ENCODE results near the gene PPFIA4.

PPFIA4 gene

DNA sequence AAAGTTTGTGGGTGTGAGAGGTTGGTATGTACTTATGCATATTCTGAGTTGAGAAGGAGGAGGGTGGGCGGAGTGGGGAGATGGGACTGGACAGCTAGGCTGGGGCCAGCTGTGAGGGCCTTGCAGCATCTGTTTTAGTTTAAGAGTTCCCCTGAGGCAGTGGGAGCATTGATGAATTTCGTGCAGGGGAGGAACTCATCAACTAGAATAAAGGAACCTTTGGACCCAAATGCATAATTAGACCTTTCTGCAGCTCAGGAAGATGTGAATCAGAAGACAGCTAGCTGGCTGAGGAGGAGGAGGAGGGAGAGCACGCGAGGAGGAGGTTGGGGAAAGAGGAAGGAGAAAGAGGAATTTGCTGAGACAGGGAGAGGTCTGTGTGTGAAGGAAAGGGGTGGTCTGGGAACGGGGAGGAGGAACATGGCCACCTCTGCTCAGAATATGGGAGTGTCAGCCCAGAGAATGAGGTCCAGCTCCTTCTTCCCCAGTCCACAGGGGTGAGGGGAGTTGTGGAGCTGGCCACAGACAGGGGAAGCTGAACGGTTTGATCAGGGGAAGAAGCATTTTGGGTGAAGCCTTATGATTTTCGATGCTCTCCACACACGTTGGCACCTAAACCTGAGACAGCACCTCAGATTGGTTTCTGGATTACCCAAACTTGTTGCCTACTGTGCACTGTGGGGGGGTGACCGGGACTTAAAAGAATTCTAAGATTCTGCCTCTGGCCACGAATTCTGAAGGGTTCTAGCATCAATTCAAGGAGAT, 31.8 kb downstream of the PPFIA4 start:
- no peak for DNase-seq (ENCODE audit: low read depth in 2 of 2)

DNA sequence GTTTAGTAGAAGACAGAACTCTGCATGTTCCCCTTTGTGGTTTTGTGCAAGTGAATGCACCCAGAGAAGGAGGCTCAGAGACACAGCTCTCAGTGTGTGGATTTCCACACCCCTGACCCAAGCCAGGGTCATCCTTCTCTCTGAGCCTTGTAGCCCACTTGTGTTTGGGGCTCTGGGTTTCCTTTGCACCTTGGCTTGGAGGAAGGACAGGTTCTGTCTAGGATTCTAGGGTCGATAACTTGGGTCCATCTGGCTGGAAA, 32.3 kb downstream of the PPFIA4 start:
- no peak for DNase-seq (ENCODE audit: low read depth in 2 of 2)

DNA sequence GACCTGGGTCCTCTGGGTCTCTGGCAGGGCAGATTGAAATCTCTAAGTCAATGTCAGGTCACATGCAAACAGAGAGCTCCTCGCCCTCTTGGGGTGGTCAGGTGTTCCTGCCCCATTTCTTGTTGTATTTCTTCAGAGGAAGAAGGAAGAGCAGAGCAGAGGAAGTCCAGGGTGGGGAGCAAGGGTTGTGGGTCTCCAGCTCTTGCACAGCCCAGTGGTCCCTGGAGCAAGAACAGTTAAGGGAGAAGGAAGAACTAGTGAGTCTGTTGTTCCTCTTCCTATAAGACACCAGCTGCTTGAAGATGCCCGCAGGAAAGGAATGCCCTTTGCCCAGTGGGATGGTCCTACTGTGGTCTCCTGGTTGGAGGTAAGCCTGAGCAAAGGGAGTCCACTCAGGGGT, 33.2 kb downstream of the PPFIA4 start:
- no peak for DNase-seq (ENCODE audit: low read depth in 2 of 2)

DNA sequence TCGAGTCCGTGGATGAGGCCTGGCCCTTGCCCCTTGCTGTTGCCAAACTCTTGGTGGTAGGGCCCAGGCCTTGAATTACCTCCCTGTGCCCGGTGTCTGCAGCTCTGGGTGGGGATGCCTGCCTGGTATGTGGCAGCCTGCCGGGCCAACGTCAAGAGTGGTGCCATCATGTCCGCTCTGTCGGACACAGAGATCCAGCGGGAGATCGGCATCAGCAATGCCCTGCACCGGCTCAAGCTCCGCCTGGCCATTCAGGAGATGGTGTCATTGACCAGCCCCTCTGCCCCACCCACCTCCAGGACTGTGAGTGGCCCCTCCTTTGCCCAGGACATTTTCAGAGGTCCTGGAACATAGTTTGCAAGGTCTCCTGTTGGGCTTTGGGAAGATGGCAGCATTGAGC, 33.8 kb downstream of the PPFIA4 start:
- no peak for DNase-seq (ENCODE audit: low read depth in 2 of 2)

DNA sequence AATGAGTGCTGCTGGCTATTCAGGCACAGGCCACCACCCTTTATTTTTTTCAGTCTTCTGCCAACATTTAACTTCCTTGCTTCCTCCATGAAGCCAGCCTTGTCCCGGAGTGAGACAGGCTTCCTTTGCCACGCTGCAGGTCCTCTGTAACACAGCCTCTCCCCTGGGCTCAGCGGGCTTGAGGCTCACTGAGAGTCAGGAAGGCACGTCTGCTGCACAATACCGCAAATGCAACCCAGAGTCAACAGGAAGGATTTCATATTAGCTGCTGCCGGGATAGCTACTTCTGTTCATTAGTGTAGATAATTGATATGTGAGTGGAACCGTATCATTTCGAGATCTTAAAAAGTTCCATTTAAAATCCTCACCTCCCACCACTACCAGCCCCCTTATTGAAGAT, 37.0 kb downstream of the PPFIA4 start:
- DNase-seq (ENCODE audit: low read depth in 2 of 2): no peak

DNA sequence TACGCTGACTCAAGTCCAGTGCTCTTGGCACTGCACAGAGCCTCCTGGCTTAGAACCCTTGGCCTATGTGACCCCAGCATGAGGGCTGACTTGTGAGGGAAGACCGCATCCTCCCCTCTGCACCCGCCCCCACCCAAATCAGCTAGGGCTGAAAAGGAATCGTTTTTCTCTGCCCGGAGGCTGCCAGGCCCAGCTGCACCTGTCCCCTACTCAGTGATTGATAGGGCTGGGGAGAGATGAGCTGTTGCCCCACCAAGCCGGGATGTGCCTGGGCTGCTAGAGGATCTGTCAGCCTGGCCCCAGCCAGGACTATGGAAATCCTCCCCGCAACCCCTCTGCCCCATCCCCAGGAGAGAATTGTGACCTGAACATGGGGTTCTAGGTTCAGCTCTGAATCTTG, 38.9 kb downstream of the PPFIA4 start:
- no peak for DNase-seq (ENCODE audit: low read depth in 2 of 2)

DNA sequence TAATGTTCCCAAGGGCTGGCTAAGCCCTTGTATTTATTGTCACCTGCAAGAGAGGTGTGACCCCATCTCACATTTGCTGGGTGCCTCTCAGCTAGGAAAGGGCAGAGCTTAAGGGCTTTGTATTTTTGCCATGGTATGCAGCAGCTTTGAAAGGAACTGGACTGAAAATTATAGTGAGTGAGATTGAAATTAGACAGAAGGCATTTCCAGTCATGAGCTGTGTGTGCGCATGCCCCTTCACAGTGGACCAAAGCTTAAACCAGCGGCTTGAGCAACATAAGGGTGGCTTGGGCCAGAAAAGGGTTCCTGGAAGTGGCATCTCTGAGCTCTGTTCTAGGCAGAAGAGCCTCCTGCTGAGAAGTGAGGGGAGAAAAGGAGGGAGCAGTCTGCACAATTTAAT, 39.7 kb downstream of the PPFIA4 start:
- DNase-seq (ENCODE audit: low read depth in 2 of 2): no peak

DNA sequence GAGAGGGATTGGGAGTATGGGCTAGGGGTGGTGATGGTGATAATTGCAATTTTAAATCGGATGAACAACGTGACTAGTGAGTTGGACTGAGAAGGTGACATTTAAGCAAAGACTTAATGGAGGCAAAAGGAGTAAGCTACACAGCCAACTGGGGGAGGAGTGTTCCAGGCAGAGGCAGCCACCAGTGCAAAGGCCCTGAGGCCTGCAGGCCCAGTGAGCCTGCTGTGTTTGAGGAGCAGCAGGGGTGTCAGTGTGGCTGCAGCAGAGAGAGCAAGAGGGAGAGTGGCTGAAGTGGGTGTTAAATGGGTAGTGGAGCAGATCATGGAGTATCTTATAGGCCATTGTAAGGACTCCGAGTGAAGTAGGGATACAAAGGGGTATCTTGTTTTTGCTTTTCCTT, 40.7 kb downstream of the PPFIA4 start:
- DNase-seq (ENCODE audit: low read depth in 2 of 2): no peak

DNA sequence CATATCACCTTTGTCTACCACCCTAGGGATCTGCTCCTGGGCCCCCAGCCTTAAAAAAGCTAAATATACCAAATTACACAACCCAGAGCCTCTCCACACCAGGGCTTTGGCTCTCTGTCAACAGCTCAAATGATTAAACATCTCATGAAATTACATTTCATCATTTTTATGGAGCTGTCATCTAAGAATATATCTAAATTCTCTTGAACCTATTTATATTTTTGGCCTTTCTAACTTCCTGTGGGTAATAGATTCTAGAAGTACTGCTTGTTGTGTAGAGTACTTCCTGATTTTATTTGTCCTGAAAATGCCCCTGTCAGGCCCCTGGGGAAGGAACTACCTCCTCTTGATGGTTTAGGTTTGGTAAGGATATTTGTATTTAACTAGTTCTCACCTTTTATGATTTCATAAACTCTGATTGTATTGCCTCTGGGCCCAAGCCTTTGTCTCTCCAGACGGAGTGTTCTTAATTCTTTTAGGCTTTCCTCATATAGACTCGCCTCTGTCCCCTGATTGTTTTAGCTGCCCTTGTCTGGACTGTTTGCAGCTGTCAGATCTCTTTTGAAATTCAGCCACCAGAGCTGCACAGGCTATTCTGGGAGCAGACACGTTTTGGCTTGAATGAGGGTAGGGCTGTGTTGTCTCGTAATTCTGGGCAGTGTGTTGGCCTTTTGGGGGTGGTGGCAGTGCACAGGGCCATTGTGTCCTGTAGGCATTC, 42.9 kb downstream of the PPFIA4 start:
- DNase-seq (ENCODE audit: low read depth in 2 of 2): no peak

DNA sequence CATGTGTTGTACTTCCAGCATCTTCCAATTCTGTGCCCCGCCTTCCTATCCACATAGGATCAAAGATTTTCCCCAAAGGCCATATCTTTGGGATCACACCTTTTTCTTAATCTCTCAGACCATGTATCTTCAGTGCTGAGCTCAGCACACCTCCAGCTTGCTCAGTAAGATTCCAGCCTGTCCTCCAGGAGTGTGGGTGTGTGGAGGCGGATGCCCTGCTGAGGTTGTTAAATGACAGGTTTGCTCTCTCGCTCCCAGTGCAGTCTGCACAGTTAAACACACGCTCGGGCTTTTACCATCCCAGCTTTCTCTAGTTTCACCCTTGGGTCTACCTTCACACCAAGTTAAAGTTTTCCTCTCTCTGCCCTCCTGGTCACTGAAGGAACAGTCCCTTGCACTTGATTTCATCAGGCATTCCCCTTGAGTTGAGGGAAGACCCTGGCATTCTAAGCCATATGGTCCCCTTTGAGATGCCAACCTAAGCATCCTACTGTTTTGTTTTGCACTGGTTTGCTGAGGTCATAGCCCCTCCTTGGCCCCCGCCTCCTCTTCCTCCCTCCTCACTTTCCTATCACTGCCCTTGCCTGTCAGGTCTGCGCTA, 45.8 kb downstream of the PPFIA4 start:
- no peak for DNase-seq (ENCODE audit: low read depth in 2 of 2)

DNA sequence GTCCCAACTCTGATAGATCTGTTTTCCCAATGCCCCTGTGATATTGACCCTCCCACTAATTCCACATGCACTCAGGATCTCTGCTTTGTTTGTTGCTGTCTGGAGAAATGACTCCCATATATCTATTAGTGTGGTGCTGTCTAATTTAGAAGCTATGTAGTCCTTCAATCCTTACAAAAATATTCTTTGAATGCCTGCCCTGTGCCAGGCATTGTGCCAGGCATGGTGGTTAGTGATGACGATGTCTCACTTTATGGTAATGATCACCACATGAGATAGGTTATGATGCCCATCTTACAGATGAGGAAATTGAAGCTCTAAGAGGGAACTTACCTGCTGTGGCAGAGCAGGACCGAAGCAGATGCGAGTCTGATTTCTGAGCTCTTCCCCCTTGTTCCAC, 46.6 kb downstream of the PPFIA4 start:
- DNase-seq (ENCODE audit: low read depth in 2 of 2): no peak

DNA sequence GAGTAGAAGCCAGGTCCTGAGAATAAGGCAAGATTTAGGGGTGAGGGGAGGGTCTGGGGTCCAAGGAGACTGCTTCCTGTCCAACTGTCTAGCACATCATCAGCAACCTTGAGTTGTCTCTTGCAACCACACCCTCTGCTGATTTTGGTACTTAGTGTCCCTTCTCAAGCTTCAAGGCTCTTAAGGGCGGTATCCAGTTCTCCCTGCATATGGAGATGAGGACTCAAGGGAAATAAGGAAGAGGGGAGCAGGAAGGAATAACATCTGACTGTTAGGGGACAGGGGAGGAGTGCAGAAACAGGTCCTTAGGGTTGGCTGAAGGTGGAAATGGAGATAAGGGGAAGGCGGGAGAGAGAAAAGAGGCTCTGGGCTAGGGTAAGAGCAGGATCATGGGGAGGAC, 47.2 kb downstream of the PPFIA4 start:
- no peak for DNase-seq (ENCODE audit: low read depth in 2 of 2)

DNA sequence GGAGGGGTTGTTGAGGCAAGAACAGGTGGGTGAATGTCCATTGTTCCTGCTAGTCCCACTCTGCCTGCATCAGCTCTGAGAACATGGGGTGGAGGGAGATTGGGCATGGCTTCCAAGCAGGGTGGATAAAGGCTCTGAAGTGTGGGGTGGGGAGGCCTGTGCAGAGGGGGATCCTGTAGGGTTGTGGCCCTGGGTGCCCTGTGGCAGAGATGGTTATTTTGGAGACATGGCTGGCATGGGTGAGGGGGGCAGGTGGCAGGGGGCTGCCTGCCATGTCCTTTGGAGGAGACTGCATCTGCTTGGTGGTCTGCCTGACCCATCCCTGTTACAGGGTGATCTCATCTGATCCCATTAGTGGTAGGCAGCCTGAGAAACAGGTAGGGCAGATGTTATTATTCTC, 48.3 kb downstream of the PPFIA4 start:
- no peak for DNase-seq (ENCODE audit: low read depth in 2 of 2)

DNA sequence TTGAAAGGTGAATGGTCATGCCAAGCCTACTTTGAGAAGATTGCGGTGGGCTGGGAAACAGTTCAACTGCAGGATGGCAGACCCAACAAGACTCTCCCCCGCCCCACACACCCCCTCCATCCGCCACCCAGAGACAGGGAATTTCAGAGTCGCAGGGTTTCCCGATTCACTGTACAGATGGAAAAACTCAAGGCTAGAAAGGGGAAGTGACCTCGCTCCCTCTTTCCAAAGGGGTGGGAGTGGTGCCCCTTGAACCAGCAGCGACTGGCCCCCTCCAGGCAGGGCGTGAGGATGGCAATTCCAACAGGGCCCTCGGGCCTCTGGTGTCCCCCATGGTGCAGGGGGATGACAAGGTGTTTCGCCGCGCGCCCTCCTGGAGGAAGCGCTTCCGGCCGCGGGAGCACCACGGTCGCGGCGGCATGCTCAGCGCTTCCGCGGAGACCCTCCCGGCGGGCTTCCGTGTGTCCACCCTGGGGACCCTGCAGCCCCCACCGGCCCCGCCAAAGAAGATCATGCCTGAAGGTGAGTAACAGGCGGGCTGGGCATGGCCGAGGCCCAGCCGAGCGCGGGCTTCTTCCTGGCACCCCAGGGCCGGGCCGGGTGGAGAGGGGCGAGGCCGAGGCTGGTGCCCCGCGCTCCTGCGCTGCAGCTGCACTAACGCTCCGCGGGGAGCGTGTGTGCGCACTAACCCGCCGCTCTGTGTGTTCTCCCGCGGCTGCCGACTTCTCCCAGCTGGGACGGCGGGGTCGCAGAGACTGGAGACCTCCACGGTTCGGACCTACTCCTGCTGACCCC, 49.1 kb downstream of the PPFIA4 start:
- no peak for DNase-seq (ENCODE audit: low read depth in 2 of 2)

DNA sequence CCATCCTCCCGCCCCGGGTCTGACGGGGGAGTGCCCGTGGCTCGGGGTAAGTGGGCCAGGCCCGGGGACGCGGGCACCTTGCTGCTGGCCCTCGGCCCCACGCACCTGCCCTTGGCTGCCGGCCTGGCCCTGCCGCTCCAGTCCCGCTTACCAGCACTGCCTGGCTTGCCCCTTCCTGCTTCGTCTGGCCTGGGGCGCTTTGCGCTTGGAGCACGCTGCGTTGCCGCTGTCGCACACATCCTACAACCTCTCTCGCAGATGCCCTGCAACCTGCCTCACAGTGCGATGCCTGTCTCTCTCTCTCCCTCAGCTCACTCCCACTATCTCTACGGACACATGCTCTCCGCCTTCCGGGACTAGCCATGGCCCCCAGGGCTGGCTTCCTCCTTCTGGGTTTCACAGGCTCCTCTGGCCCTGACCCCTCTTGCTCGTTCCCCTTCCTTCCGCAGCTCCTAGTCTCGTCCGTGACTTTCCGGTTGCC, 49.8 kb downstream of the PPFIA4 start:
- DNase-seq (ENCODE audit: low read depth in 2 of 2): no peak

DNA sequence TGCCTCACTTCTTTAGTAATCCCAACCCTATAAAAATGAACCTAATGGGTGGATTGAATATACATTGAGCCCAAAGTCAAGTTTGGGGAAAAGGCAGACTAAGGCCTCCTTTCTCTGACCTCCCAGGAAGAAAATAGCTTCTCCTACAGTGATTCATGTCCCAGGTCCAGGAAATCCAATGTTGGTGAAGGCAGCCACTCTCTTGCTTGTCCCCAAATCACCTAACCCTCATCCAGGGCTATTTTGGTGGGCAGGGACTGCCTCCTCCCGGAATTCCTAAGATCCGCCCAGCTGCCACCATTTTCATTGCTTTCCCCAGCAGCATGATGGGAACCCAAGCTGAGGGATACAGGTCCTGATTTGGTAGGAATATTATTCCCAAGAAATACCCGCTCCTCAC, 51.1 kb downstream of the PPFIA4 start:
- DNase-seq (ENCODE audit: low read depth in 2 of 2): no peak

DNA sequence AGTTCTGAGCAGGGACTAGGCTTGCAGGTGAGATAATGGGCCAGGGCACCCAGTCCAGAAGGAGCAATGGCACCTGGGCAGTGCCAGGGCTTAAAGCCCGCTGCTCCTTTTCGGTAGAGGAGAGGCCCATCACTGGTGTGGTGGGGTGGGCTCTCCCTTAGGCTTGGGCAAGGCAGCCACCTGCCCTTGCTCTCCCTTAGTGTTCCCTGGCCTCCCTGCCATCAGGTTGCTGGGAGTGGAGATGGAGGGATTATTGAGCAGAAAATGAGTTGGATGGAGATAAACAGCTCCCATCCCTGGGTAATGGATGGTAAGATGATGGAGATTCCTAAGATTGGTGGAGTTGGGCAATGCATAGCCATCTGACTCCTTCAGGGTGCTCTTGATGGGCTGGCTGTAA, 51.7 kb downstream of the PPFIA4 start:
- DNase-seq (ENCODE audit: low read depth in 2 of 2): no peak

DNA sequence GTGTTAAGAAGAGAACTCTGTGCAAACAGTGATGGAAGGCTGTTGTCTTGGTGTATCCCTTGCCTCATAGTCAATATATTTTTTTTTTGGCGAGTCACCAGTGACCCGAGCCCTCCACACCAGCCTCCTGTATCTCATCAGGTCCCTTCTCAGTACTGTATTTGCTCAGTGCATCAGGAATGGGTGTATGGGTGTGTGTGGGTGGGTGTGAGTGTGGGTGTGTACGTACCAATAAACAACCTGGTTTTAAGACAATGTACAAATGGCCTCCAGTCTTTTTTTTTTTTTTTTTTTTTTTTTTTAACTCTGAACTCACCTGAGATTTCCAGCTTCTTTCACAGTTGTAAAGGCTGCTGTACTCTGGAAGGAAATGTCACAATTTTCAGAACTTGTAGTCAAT, 52.2 kb downstream of the PPFIA4 start:
- no peak for DNase-seq (ENCODE audit: low read depth in 2 of 2)

DNA sequence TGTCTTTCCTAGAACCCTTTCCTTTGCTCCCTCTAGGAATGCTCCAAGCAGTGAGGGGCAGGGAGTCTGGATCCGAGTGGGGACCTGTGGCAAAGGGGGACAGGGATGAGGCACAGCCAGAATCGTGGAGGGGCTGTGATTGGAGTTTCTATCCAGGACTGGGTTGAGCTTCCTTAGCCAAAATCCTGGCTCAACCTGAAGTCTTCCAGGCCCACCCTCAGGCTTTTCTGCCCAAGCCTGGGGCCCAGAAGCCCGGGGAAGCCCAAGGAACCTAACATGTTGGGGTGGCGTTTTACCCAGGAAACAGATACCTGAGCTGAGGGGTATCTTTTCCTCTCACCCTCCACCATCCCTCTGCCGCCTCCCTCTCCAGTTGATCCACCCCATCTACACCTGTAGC, 54.2 kb downstream of the PPFIA4 start:
- DNase-seq (ENCODE audit: low read depth in 2 of 2): no peak

DNA sequence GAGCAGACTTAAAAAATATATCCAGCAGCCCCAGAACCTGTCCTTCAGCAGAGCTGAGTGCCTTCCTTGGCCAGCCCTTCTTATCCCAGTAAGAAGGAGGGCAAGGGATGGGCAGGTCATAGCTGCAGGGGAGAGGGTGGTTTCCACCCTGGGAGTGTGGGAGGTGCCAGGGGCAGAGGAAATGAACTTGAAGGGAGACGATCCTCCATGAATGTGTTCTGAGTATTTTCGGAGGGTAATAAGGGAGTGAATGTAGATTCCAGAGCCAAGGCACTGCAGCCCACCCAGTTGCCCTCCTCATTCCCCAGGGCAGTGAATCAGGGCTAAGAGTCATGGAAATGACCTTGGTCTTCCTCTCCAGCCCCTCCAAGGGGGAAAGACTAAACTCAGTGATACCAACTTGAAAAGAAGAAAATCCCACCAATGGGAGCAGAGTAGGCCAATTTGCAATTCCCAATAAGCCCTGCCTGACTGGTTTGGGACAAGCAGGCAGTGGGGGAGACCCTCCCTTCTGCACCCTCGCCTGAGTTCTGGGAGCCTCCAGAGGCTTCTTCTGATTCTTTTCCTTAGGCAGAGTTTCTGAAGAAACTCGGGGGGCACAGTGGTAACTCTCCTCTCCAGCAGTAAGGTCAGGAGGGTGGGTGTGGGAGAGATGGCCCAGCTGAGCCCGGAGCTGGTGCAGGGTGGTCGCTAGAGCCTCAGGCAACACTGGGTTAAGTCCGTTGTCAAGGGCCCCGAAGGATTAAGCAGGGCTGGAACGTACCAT, 55.4 kb downstream of the PPFIA4 start:
- no peak for DNase-seq (ENCODE audit: low read depth in 2 of 2)

DNA sequence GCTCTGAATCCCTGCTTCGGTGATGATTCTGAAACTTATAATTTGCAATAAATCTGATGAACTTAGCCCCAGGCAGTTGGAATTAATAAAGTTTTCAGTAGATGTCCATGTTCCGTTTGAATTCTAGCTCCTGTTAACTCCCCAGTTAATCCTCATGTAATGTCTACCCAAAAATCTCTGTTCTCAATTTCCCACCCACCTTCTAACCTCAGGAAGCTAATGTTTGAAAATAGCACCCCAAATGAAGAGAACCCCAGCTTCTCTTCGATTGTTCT, 55.9 kb downstream of the PPFIA4 start:
- DNase-seq (ENCODE audit: low read depth in 2 of 2): no peak

Data from stimulated activated CD8-positive, alpha-beta memory T cell treated with anti-CD3 and anti-CD28 coated beads, Interleukin-2, amount 100 ng/mL, for 48 hours (primary cell).